Left ventricle myocardium inferior (tissue), 1 donor: Measurements from ENCODE around the gene ESRRB. TPM values are rescaled to one million over a fixed set of nuclear protein-coding genes. Genes with fewer than 3 reads are reported as not detected.
A peak's percentile ranks its signal among the peaks of the same experiment; 100 is the strongest.

Experiments used
- DNase-seq: peaks from one replicate; pipeline ENCODE4 v3.0.0-alpha.2; 2020
- H3K27ac ChIP-seq: fragments of 200-600 bp; replicated peaks from 2 replicates; pipeline ENCODE4 v1.8.0; 2021
- H3K27me3 ChIP-seq: fragments of 200-600 bp; 2 replicates; pipeline ENCODE4 v1.8.0; 2021; ENCODE audit warnings: low read depth
- H3K36me3 ChIP-seq: fragments of 200-600 bp; 2 replicates; pipeline ENCODE4 v1.8.0; 2021
- H3K4me1 ChIP-seq: fragments of 200-600 bp; 2 replicates; pipeline ENCODE4 v1.8.0; 2021
- H3K4me3 ChIP-seq: fragments of 200-600 bp; 2 replicates; pipeline ENCODE4 v1.8.0; 2021; ENCODE audit warnings: mild to moderate bottlenecking, moderate library complexity
- H3K9me3 ChIP-seq: fragments of 200-600 bp; replicated peaks from 2 replicates; pipeline ENCODE4 v1.8.0; 2021
- CTCF ChIP-seq: fragments of 200-600 bp; IDR thresholded peaks from 2 replicates; pipeline ENCODE4 v1.8.0; 2021; ENCODE audit warnings: antibody characterized with exemption, mild to moderate bottlenecking, borderline replicate concordance
- intact Hi-C: fragments of 100-400 bp; cut with micrococcal nuclease; formaldehyde crosslinking; loops from one replicate; pipeline ENCODE4 v1.11.0; 2022
- total RNA-seq: library from RNA; stranded (reverse); fragmentation: NEBNext Ultra II Directional; extraction: Animal tissue kit (Norgen Biotek cat#: 25700); gene quantifications from one replicate; pipeline ENCODE4 v1.2.1, GENCODE V29; 2021
- donor health status: DM: no; HTN: yes; CAD: no; lungs with severe emphysema.

The ESRRB gene
- total RNA-seq, 1 donor from 2014 or later, result 16.9 TPM

DNA sequence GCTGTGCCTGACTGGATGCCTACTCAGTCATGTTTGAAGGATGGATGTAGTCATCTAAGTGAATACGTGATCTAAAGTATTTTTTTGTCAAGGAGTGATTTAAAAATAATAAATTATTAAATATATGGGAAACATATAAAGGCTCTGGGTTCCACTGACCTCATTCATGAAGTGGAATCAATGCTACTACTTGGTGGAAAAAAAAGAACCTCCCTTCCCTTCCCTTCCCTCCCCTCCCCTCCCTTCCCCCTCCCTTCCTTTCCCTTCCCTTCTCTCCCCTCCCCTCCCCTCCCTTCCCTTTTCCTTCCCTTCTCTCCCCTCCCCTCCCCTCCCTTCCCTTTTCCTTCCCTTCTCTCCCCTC lies 162.7 kb downstream of the ESRRB start:
- no peaks in the 10 kb centered on the region for H3K4me1 ChIP-seq
- no peak for DNase-seq
- no peaks in the 10 kb centered on the region for H3K9me3 ChIP-seq
- no peak for TF ChIP-seq CTCF
- H3K27ac ChIP-seq, result no peak overlapping the region
- peaks cover 24% of the 10 kb centered on the region for H3K27me3 ChIP-seq
- H3K4me3 ChIP-seq, result no peak overlapping the region
- H3K36me3 ChIP-seq, result no peaks in the 10 kb centered on the region
- intact Hi-C loops, result no loop called here

DNA sequence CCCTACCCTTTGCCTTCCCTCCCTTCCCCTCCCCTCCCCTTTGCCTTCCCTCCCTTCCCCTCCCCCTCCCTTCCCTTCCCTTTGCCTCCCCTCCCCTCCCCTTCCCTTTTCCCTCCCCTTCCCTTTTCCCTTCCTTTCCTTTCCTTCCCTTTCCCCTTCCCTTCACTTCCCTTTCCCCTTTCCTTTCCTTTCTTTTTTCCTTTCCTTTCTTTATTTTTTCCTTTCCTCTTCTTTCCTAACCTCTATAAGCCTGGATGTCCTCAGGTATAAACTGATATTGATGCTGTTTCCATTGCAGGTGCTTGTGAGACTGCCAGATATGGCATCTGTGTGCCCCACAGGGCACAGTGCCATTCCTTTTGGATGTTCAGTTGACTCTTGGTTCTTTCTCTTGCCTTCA lies 163.2 kb downstream of the ESRRB start:
- no peaks in the 10 kb centered on the region for H3K9me3 ChIP-seq
- intact Hi-C loops, result no loop called here
- H3K27ac ChIP-seq, result no peak overlapping the region
- no peak overlapping the region for H3K4me3 ChIP-seq
- peaks cover 21% of the 10 kb centered on the region for H3K27me3 ChIP-seq
- H3K36me3 ChIP-seq, result no peaks in the 10 kb centered on the region
- no peak for DNase-seq
- H3K4me1 ChIP-seq, result no peaks in the 10 kb centered on the region
- TF ChIP-seq CTCF, result no peak

- Histone ChIP-seq H3K27ac (no peak overlapping the region), H3K27me3 (peaks cover 7% of the 10 kb centered on the region), H3K9me3 (no peaks in the 10 kb centered on the region), H3K4me1 (no peaks in the 10 kb centered on the region), H3K4me3 (no peak overlapping the region), H3K36me3 (no peaks in the 10 kb centered on the region)
- DNase-seq, result no peak
- TF ChIP-seq CTCF, result no peak
- intact Hi-C loops, result no loop called here
Measured at GRCh38 chr14:76541594-76542219, 165.8 kb downstream of the ESRRB start.

- TF ChIP-seq CTCF, result peak; percentile 54
- intact Hi-C loops, result no loop called here
- Histone ChIP-seq H3K9me3 (no peaks in the 10 kb centered on the region), H3K36me3 (no peaks in the 10 kb centered on the region), H3K27me3 (peaks cover 8% of the 10 kb centered on the region), H3K4me3 (no peak overlapping the region), H3K27ac (no peak overlapping the region), H3K4me1 (no peaks in the 10 kb centered on the region)
- no peak for DNase-seq
Measured at GRCh38 chr14:76546426-76547221, 170.7 kb downstream of the ESRRB start.

DNA sequence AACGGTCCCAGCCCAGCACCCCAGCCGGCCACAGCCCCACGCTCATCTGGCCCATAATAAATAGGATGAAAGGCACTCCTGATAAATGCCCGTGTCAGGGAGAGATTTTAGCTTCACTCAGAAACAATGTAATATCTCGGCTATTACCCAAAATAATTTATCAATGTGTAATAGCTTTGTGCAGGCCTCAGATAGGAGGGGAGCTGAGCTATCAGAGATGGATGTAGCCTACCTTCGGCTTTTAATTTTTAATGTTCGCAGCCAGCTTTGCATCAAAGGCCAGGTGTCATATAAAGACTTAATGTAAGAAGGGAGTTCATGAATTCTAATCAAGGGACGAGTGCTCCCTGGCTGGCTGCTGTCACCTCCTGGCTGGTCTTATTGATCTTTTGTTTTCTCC lies 171.9 kb downstream of the ESRRB start:
- no peak for DNase-seq
- Histone ChIP-seq H3K27me3 (peaks cover 8% of the 10 kb centered on the region), H3K4me3 (no peak overlapping the region), H3K9me3 (no peaks in the 10 kb centered on the region), H3K36me3 (no peaks in the 10 kb centered on the region), H3K4me1 (no peaks in the 10 kb centered on the region), H3K27ac (no peak overlapping the region)
- no peak for TF ChIP-seq CTCF
- intact Hi-C loops, result no loop called here
